ENCODE results near the gene UPP1.

Gene UPP1

DNA sequence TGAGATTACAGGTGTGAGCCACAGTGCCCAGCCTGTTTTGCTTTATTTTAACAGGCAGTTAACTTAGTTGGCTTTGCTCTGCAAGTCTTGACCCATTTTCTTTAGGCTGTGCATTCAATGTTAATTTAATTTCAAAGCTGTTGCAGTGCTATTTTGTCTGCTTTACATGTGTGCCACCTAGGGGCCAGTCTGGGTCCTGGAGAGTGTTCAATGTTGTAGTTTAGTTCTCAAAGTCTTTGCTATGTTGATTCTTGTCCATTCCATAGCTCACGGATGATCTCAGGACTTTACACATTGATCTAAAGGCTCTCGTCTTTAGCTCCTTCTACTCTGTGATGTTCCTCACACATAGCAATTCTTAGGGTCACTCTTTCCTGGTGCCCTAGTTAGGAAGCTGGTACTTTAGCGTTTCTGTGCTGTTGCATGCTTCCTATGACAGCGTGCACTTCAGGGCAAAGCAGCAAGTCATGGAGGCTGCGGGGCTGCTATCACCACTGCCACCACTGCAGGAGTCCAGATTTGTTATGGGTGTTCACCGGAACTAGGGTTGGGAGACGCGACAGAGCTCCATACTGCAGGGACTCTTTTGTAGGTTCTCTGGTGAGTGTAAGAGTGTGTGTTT is 65.8 kb downstream of the UPP1 start:
- Histone ChIP-seq H3K36me3 (replicated peaks) (no peaks in the 10 kb centered on the region), H3K27me3 (replicated peaks) (no peaks in the 10 kb centered on the region), H3K27ac (no peak overlapping the region), H3K4me3 (ENCODE audit: low read depth, low read length) (no peak overlapping the region)
- peak; percentile 63 for DNase-seq
- TF ChIP-seq, protein P1, sequence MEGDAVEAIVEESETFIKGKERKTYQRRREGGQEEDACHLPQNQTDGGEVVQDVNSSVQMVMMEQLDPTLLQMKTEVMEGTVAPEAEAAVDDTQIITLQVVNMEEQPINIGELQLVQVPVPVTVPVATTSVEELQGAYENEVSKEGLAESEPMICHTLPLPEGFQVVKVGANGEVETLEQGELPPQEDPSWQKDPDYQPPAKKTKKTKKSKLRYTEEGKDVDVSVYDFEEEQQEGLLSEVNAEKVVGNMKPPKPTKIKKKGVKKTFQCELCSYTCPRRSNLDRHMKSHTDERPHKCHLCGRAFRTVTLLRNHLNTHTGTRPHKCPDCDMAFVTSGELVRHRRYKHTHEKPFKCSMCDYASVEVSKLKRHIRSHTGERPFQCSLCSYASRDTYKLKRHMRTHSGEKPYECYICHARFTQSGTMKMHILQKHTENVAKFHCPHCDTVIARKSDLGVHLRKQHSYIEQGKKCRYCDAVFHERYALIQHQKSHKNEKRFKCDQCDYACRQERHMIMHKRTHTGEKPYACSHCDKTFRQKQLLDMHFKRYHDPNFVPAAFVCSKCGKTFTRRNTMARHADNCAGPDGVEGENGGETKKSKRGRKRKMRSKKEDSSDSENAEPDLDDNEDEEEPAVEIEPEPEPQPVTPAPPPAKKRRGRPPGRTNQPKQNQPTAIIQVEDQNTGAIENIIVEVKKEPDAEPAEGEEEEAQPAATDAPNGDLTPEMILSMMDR (IDR thresholded peaks at IDR 0.05; ENCODE audit: low read depth, low read length, missing control alignments) = peak; percentile 85
- in situ Hi-C loops (cut with HindIII; ENCODE audit: low pct_ligation_motif_present, low sequenced_read_pairs) = no loop called here
